OCI-LY1 (cell line): ENCODE data around the gene TMEM233.

Source experiments
- H2AFZ ChIP-seq: fragments of 200-600 bp; sonication (generic), shearing (Covaris generic); 2 replicates; pipeline ENCODE4 v1.6.0; 2014; ENCODE audit warnings: antibody characterized with exemption, mild to moderate bottlenecking, low read length
- H3F3A ChIP-seq: fragments of 200-600 bp; sonication (generic), shearing (Covaris generic); 2 replicates; pipeline ENCODE4 v1.6.0; 2014; ENCODE audit warnings: mild to moderate bottlenecking, antibody characterized with exemption, low read length, moderate library complexity; ENCODE audit not compliant: insufficient read depth
- H3K27ac ChIP-seq: fragments of 200-600 bp; sonication (generic); 2 replicates; pipeline ENCODE4 v1.5.1; 2014; ENCODE audit warnings: low read length, mixed run types, mild to moderate bottlenecking, low read depth; ENCODE audit not compliant: poor library complexity, severe bottlenecking
- H3K27me3 ChIP-seq: fragments of 200-600 bp; sonication (generic); 2 replicates; pipeline ENCODE4 v1.6.0; 2014; ENCODE audit warnings: antibody characterized with exemption, mild to moderate bottlenecking, low read length, moderate library complexity; ENCODE audit not compliant: insufficient read depth
- H3K36me3 ChIP-seq: fragments of 200-600 bp; sonication (generic); 2 replicates; pipeline ENCODE4 v1.6.1; 2014; ENCODE audit warnings: mild to moderate bottlenecking, antibody characterized with exemption, low read length, moderate library complexity, mixed read lengths; ENCODE audit not compliant: insufficient read depth
- H3K4me1 ChIP-seq: fragments of 200-600 bp; sonication (generic); 2 replicates; pipeline ENCODE4 v1.5.1; 2014; ENCODE audit warnings: mild to moderate bottlenecking, low read length, moderate library complexity; ENCODE audit not compliant: insufficient read depth, severe bottlenecking
- H3K4me2 ChIP-seq: fragments of 200-600 bp; sonication (generic), shearing (Covaris generic); 2 replicates; pipeline ENCODE4 v1.6.1; 2014; ENCODE audit warnings: low read length
- H3K4me3 ChIP-seq: fragments of 200-600 bp; sonication (generic); 2 replicates; pipeline ENCODE4 v1.5.1; 2014; ENCODE audit warnings: low read length, low read depth, mild to moderate bottlenecking, mixed read lengths; ENCODE audit not compliant: poor library complexity, severe bottlenecking
- H3K79me2 ChIP-seq: fragments of 200-600 bp; shearing (Covaris generic); 2 replicates; pipeline ENCODE4 v1.6.1; 2016; ENCODE audit warnings: mixed run types, low read length, mixed read lengths; ENCODE audit not compliant: insufficient read depth
- H3K9ac ChIP-seq: fragments of 200-600 bp; sonication (generic), shearing (Covaris generic); 2 replicates; pipeline ENCODE4 v1.6.1; 2014; ENCODE audit warnings: mild to moderate bottlenecking, low read length, mixed read lengths
- H3K9me2 ChIP-seq: fragments of 200-600 bp; sonication (generic), shearing (Covaris generic); 2 replicates; pipeline ENCODE4 v1.6.1; 2014; ENCODE audit warnings: low read depth, mild to moderate bottlenecking, low read length, mixed read lengths
- H3K9me3 ChIP-seq: fragments of 200-600 bp; shearing (Covaris generic); 2 replicates; pipeline ENCODE4 v1.6.1; 2014; ENCODE audit warnings: low read length, mixed read lengths
- H4K20me1 ChIP-seq: fragments of 200-600 bp; sonication (generic), shearing (Covaris generic); 2 replicates; pipeline ENCODE4 v1.6.0; 2016; ENCODE audit warnings: mild to moderate bottlenecking, low read length; ENCODE audit not compliant: insufficient read depth
- EZH2 ChIP-seq: fragments of 200-600 bp; sonication (generic), shearing (Covaris generic); IDR thresholded peaks from 2 replicates; pipeline ENCODE4 v1.8.0; 2017; ENCODE audit warnings: borderline replicate concordance, mixed run types, mild to moderate bottlenecking, antibody characterized with exemption, low read length, moderate library complexity, mixed read lengths
- TF ChIP-seq, protein P1 (sequence below): fragments of 200-600 bp; sonication (generic), shearing (Covaris generic); IDR thresholded peaks from 2 replicates; pipeline ENCODE4 v1.5.1; 2017; ENCODE audit warnings: mild to moderate bottlenecking, antibody characterized with exemption, low read length, moderate library complexity, mixed read lengths

TMEM233 gene

DNA sequence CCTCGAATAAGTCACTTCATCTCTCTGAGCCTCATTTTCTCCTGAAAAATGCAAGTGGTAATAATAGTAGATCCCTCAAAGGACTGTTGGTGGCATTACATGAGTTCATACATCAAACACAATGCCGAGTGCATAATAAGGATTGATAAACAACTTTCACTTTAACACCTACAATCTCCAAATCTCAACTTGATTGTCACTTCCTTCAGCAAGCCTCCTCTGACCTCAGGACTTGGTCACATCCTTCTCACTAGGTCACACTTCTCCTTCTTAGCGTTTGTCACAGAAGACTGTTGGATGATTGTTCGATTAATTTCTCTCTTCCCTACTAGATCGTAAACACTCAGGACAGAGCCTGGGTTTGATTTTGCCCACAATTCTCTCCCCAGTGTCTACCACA, 66.5 kb downstream of the TMEM233 start:
- H3K9ac ChIP-seq = no peak overlapping the region
- no peaks in the 10 kb centered on the region for H3F3A ChIP-seq
- no peaks in the 10 kb centered on the region for H3K9me3 ChIP-seq
- H3K4me1 ChIP-seq = no peaks in the 10 kb centered on the region
- H3K27ac ChIP-seq = no peak overlapping the region
- H3K9me2 ChIP-seq = no peaks in the 10 kb centered on the region
- H3K27me3 ChIP-seq = no peaks in the 10 kb centered on the region
- no peaks in the 10 kb centered on the region for H4K20me1 ChIP-seq
- H2AFZ ChIP-seq = no peak overlapping the region
- no peak overlapping the region for H3K4me2 ChIP-seq
- H3K4me3 ChIP-seq = no peak overlapping the region
- H3K79me2 ChIP-seq = no peaks in the 10 kb centered on the region
- no peaks in the 10 kb centered on the region for H3K36me3 ChIP-seq
- no peak for TF ChIP-seq EZH2
- TF ChIP-seq, protein P1, sequence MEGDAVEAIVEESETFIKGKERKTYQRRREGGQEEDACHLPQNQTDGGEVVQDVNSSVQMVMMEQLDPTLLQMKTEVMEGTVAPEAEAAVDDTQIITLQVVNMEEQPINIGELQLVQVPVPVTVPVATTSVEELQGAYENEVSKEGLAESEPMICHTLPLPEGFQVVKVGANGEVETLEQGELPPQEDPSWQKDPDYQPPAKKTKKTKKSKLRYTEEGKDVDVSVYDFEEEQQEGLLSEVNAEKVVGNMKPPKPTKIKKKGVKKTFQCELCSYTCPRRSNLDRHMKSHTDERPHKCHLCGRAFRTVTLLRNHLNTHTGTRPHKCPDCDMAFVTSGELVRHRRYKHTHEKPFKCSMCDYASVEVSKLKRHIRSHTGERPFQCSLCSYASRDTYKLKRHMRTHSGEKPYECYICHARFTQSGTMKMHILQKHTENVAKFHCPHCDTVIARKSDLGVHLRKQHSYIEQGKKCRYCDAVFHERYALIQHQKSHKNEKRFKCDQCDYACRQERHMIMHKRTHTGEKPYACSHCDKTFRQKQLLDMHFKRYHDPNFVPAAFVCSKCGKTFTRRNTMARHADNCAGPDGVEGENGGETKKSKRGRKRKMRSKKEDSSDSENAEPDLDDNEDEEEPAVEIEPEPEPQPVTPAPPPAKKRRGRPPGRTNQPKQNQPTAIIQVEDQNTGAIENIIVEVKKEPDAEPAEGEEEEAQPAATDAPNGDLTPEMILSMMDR = no peak

DNA sequence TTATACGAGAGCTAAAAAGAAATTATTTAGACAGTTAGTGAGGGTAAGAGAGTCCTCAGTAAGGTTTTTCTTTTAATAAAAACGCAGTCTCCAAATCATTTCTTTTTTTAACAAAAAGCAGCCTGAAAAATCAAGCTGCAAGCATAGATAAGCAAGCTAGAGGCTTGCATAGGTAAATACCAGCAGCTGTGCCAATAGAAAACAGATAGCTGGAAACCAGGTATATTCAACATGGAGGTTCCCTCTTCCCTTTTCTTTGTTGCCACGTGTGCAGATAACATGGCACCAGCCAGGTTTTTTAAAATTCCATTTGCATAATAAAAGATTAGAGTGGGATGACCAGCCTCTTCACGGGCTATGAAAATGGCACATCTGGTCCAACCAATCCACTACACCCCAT, 68.3 kb downstream of the TMEM233 start:
- H3K27me3 ChIP-seq = no peaks in the 10 kb centered on the region
- H3K4me3 ChIP-seq = no peak overlapping the region
- no peaks in the 10 kb centered on the region for H4K20me1 ChIP-seq
- no peaks in the 10 kb centered on the region for H3K9me2 ChIP-seq
- no peak overlapping the region for H3K4me2 ChIP-seq
- no peak for TF ChIP-seq EZH2
- TF ChIP-seq, protein P1 = no peak
- peaks cover 10% of the 10 kb centered on the region for H3K4me1 ChIP-seq
- no peaks in the 10 kb centered on the region for H3K79me2 ChIP-seq
- H3F3A ChIP-seq = no peaks in the 10 kb centered on the region
- H2AFZ ChIP-seq = no peak overlapping the region
- H3K9ac ChIP-seq = no peak overlapping the region
- no peaks in the 10 kb centered on the region for H3K36me3 ChIP-seq
- no peak overlapping the region for H3K27ac ChIP-seq
- H3K9me3 ChIP-seq = no peaks in the 10 kb centered on the region

- no peak overlapping the region for H3K4me2 ChIP-seq
- no peak overlapping the region for H3K27ac ChIP-seq
Measured at GRCh38 chr12:119664642-119665041, 71.1 kb downstream of the TMEM233 start.

More at GRCh38 chr12:119664642-119665041, 71.1 kb downstream of the TMEM233 start:
- TF ChIP-seq, protein P1 = no peak
- TF ChIP-seq EZH2 = no peak
- Histone ChIP-seq H3K27me3 (no peaks in the 10 kb centered on the region), H3F3A (no peaks in the 10 kb centered on the region), H2AFZ (no peak overlapping the region), H3K9ac (no peak overlapping the region), H4K20me1 (no peaks in the 10 kb centered on the region), H3K4me3 (no peak overlapping the region), H3K79me2 (peaks cover 10% of the 10 kb centered on the region; the same call in 1 of the 2 replicates), H3K9me2 (no peaks in the 10 kb centered on the region), H3K4me1 (peaks cover 20% of the 10 kb centered on the region), H3K9me3 (no peaks in the 10 kb centered on the region), H3K36me3 (peaks cover 3% of the 10 kb centered on the region)
